HFFc6 (cell line): ENCODE results near the gene PNLDC1. TPM values are rescaled to one million over a fixed set of nuclear protein-coding genes. Genes with fewer than 3 reads are reported as not detected.

Experiments used
- DNase-seq: peaks from one replicate; pipeline ENCODE4 v3.0.0-alpha.2; 2018
- H3K27ac Mint-ChIP-seq: 2 replicates; pipeline ENCODE4 v1.8.0; 2020; ENCODE audit warnings: mild to moderate bottlenecking, mixed read lengths
- H3K27me3 Mint-ChIP-seq: 2 replicates; pipeline ENCODE4 v1.8.0; 2021; ENCODE audit warnings: mild to moderate bottlenecking, moderate library complexity, mixed read lengths; ENCODE audit not compliant: insufficient read depth
- H3K36me3 Mint-ChIP-seq: 2 replicates; pipeline ENCODE4 v1.8.0; 2021; ENCODE audit warnings: low read depth, mixed read lengths
- H3K4me1 Mint-ChIP-seq: 2 replicates; pipeline ENCODE4 v1.8.0; 2020; ENCODE audit warnings: low read depth, mixed read lengths
- H3K4me3 Mint-ChIP-seq: 2 replicates; pipeline ENCODE4 v1.8.0; 2020; ENCODE audit warnings: mild to moderate bottlenecking, moderate library complexity, mixed read lengths
- H3K9me3 Mint-ChIP-seq: 2 replicates; pipeline ENCODE4 v1.8.0; 2020; ENCODE audit warnings: mild to moderate bottlenecking, mixed read lengths
- CTCF ChIP-seq: fragments of 200-600 bp; sonication (generic); IDR thresholded peaks from 2 replicates; pipeline ENCODE4 v1.5.0; 2021; ENCODE audit warnings: antibody characterized with exemption, mild to moderate bottlenecking
- total RNA-seq, 6 experiments: library from RNA; stranded (reverse); fragmentation: NEBNext Ultra II Directional; extraction: Animal tissue kit (Norgen Biotek cat#: 25700); gene quantifications; 2 replicates in 1 of 6; 3 replicates in 5 of 6; pipeline ENCODE4 v1.2.3, GENCODE V29; 2021

PNLDC1 gene
- total RNA-seq, 6 experiments from 2014 or later, result not detected

DNA sequence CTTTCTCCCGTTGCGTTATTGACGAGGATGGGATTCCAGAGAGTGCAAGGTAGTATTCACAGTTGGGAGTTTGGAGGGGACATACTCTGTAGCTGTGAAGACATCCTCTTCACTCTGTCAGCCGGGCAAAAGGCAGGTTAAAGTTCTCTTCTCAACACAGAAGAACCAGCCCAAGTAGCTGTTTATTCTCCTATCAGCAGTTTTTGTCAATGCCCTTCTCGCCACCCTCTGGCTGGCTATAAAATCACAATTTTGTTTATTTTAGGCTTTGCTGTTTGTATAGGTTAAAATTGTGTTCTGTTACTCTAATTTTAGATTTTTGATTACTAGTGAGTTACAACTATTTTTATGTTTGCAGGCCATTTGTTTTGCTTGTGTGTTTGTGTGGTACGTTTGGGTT lies 52.8 kb downstream of the PNLDC1 start:
- peaks cover 6% of the 10 kb centered on the region for H3K36me3 Mint-ChIP-seq
- no peak overlapping the region for H3K27ac Mint-ChIP-seq
- no peaks in the 10 kb centered on the region for H3K4me1 Mint-ChIP-seq
- peaks cover 15% of the 10 kb centered on the region for H3K27me3 Mint-ChIP-seq
- TF ChIP-seq CTCF, result peak; percentile 64
- DNase-seq, result peak; percentile 19
- no peak overlapping the region for H3K4me3 Mint-ChIP-seq
- H3K9me3 Mint-ChIP-seq, result peaks cover 14% of the 10 kb centered on the region

DNA sequence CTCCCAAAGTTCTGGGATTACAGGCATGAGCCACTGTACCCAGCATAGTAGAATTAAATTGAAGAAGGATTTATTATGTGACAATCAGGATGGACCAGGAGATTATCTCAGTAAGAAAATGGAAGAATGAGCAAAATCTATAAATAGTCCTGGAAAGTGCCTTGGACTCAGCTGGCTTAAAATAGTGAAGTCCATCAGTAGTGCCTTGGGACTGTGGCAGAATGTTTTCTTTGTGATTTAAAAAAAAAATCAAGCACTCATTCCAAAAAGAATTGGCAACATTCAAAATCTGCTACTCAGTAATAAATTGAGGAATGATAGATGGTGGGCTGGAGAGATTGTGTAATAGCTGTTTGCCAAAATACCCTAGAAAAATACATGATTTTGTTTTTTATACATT lies 53.7 kb downstream of the PNLDC1 start:
- no peak for TF ChIP-seq CTCF
- no peak for DNase-seq
- H3K36me3 Mint-ChIP-seq, result no peaks in the 10 kb centered on the region
- peaks cover 17% of the 10 kb centered on the region for H3K27me3 Mint-ChIP-seq
- no peak overlapping the region for H3K27ac Mint-ChIP-seq
- H3K4me1 Mint-ChIP-seq, result no peaks in the 10 kb centered on the region
- no peak overlapping the region for H3K4me3 Mint-ChIP-seq
- peaks cover 6% of the 10 kb centered on the region for H3K9me3 Mint-ChIP-seq

DNA sequence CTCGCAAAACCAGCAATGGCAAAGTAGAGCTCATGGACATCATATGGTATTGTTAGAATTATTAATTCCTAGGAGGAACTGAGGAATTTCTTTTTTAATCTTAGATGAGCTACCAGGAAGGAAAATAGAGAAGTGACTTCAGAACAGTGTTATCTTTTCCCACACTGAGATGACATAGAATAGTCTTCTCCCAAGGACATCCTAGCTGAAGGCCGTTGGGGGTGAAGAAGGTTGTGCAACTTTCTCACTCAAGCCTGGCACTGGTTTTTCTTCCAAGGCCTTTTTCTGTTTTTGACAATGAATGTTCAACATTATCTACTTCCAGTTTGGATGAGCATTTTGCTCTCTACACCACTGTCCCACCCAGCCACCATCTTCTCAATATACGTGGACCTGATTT lies 54.9 kb downstream of the PNLDC1 start:
- H3K27me3 Mint-ChIP-seq, result peaks cover 17% of the 10 kb centered on the region
- no peaks in the 10 kb centered on the region for H3K4me1 Mint-ChIP-seq

GRCh38 chr6:159858259-159858658 lies 58.2 kb downstream of the PNLDC1 start:
- Mint-ChIP-seq H3K36me3 (no peaks in the 10 kb centered on the region), H3K9me3 (no peaks in the 10 kb centered on the region; the same call in 1 of the 2 replicates), H3K4me3 (no peak overlapping the region), H3K4me1 (peaks cover 7% of the 10 kb centered on the region), H3K27me3 (peaks cover 21% of the 10 kb centered on the region), H3K27ac (no peak overlapping the region)
- no peak for TF ChIP-seq CTCF
- DNase-seq, result no peak

More for the DNA sequence above, 54.9 kb downstream of the PNLDC1 start:
- no peak for DNase-seq
- Mint-ChIP-seq H3K27ac (no peak overlapping the region), H3K9me3 (no peaks in the 10 kb centered on the region; the same call in 1 of the 2 replicates), H3K36me3 (no peaks in the 10 kb centered on the region), H3K4me3 (no peak overlapping the region)
- TF ChIP-seq CTCF, result no peak

DNA sequence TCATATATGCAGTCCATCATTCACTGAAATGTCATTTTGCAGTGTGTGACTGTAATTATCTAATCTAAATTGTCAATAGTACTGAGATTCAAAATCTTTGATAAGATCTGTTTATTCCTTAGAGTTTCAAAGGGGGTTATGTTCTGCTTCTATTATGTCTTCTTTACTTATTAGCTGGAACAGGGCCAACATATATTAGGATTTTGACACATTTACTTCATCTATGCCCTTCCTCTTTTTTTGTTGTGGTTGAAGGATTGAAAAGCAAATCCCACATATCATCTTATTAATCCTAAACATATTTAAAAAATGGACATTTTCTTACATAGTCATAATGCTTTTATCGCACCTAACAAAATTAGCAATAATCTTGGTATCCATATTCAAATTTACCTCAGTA lies 60.4 kb downstream of the PNLDC1 start:
- Mint-ChIP-seq H3K4me1 (peaks cover 7% of the 10 kb centered on the region), H3K36me3 (no peaks in the 10 kb centered on the region), H3K4me3 (no peak overlapping the region), H3K27ac (no peak overlapping the region), H3K9me3 (no peaks in the 10 kb centered on the region; the same call in 1 of the 2 replicates), H3K27me3 (peaks cover 20% of the 10 kb centered on the region)
- no peak for DNase-seq
- no peak for TF ChIP-seq CTCF

DNA sequence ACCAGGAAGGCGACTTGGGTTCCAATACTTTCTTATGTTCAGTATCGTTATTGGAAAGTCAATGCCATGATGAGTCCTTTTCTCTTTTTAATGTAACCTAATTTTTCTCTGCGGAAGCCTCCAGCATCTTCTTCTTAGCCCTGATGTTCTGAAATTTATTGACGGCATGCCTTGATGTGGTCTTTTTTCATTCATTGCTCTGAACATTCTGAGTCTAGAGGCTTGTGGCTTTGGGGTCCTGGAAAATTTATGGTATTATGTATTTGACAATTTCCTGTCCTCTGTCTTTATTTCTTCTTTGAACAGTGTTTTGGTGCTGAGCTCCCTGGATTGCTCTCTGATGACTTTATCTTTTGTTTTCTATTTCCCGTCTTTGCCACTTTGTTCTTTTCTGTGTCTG lies 62.0 kb downstream of the PNLDC1 start:
- no peaks in the 10 kb centered on the region; the same call in none of the 2 replicates for H3K9me3 Mint-ChIP-seq
- peaks cover 11% of the 10 kb centered on the region for H3K27me3 Mint-ChIP-seq
- H3K4me1 Mint-ChIP-seq, result peaks cover 7% of the 10 kb centered on the region
- H3K36me3 Mint-ChIP-seq, result no peaks in the 10 kb centered on the region
- no peak for TF ChIP-seq CTCF
- no peak overlapping the region for H3K4me3 Mint-ChIP-seq
- DNase-seq, result no peak
- H3K27ac Mint-ChIP-seq, result no peak overlapping the region
